Esophagus muscularis mucosa (tissue), 3 donors: ENCODE results near the gene KIFAP3.

Source experiments
- CTCF ChIP-seq, 3 experiments: fragments of 200-600 bp in 2 of 3; fragments of 450-650 bp in 1 of 3; sonication (generic) in 2 of 3; IDR thresholded peaks; one replicate each; pipeline ENCODE4 v1.5.1; 2017 to 2019; ENCODE audit warnings: antibody characterized with exemption in 3 of 3, mild to moderate bottlenecking in 2 of 3, moderate library complexity in 1 of 3
- POLR2A ChIP-seq: fragments of 450-650 bp; IDR thresholded peaks from one replicate; pipeline ENCODE4 v1.6.1; 2017; ENCODE audit warnings: antibody characterized with exemption, moderate library complexity, mild to moderate bottlenecking, low read depth

DNA sequence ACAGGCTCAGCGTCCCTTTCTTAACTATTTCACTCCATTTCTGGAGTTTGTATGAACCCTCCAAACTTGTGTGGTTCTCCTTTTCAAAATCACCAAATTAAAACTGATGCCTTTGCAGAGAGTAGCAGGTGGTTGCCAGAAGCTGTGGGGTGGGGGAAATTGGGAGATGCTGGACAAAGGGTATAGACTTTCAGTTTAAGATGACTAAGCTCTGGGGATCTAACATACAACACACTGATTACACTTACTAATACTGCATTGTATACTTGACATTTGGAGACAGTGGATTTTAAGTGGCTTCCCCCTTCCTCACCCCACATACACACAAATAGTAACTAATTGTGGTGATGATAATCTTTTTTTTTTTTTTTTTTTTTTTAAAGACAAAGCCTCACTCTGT is 169.7 kb downstream of the KIFAP3 start:
- TF ChIP-seq CTCF (IDR thresholded peaks at IDR 0.05) (no peak), POLR2A (no peak)
